ENCODE results near the gene ADCK2. TPM values are rescaled to one million over a fixed set of nuclear protein-coding genes. Genes with fewer than 3 reads are reported as not detected.

ADCK2 gene
- total and polyA plus RNA-seq, 10 of the 15 experiments (the other 5 are each of a cell fraction or from before 2014, with no cell fraction given) = 0.52 to 19.4 (median 13.1) TPM

- TF ChIP-seq REST (IDR thresholded peaks at IDR 0.05; ENCODE audit: low read depth, low read length) (no peak), ASH2L (IDR thresholded peaks at IDR 0.05; ENCODE audit: borderline replicate concordance, low read depth) (no peak), CHD2 (IDR thresholded peaks at IDR 0.05; ENCODE audit: borderline replicate concordance, low read depth, low read length) (no peak), PML (IDR thresholded peaks at IDR 0.05; ENCODE audit: low read length) (no peak), SPI1 (IDR thresholded peaks at IDR 0.05; ENCODE audit: borderline replicate concordance, insufficient read depth, low read depth, low read length) (no peak), IKZF1 (conservative IDR thresholded peaks at IDR 0.05) (no peak), ZZZ3 (IDR thresholded peaks at IDR 0.05; ENCODE audit: control insufficient read depth, insufficient read length, low read depth) (no peak)
Measured at GRCh38 chr7:140678816-140679130, 6.0 kb downstream of the ADCK2 start (continued).

GRCh38 chr7:140679186-140679585, 6.4 kb downstream of the ADCK2 start:
- H3K9ac ChIP-seq (ENCODE audit: control insufficient read depth, insufficient read depth, low read length) = no peak overlapping the region
- POLR2A ChIA-PET = interaction anchor here (0.6 kb wide), 1 partner anchor 12 kb away, joined by 3 read pairs; no protein-coding TSS in a partner anchor
- H3K27me3 ChIP-seq (replicated peaks in 1 of 2; ENCODE audit: control insufficient read depth in 2 of 2, insufficient read depth in 2 of 2, low read length in 1 of 2) = no peaks in the 10 kb centered on the region
- CTCF ChIA-PET = no interaction called here
- RAD21 ChIA-PET (ENCODE audit: unreplicated experiment) = no interaction called here
- H3K9me3 ChIP-seq (replicated peaks; ENCODE audit: control insufficient read depth, insufficient read depth, low read length) = no peaks in the 10 kb centered on the region
- SMC1A ChIA-PET (ENCODE audit: uncharacterized antibody, unreplicated experiment) = no interaction called here
- no peak overlapping the region for H3K27ac ChIP-seq (ENCODE audit: control insufficient read depth, insufficient read depth)
- no peaks in the 10 kb centered on the region for H3K79me2 ChIP-seq (ENCODE audit: control insufficient read depth, insufficient read depth, low read length)
- no peak for TF ChIP-seq DPF2 (IDR thresholded peaks at IDR 0.05)
- TF ChIP-seq FOS (IDR thresholded peaks at IDR 0.05; ENCODE audit: borderline replicate concordance, extremely low read depth, insufficient read length) = no peak
- no peak for TF ChIP-seq GABPA (IDR thresholded peaks at IDR 0.05; ENCODE audit: low read depth)
- TF ChIP-seq TBL1XR1 (IDR thresholded peaks at IDR 0.05; ENCODE audit: low read depth, low read length) = no peak
- TF ChIP-seq CUX1 (IDR thresholded peaks at IDR 0.05; ENCODE audit: insufficient replicate concordance, low read depth, low read length) = no peak
- no peak for TF ChIP-seq IRF5 (IDR thresholded peaks at IDR 0.05; ENCODE audit: borderline replicate concordance)
- no peak for TF ChIP-seq EED (IDR thresholded peaks at IDR 0.05; ENCODE audit: low read depth)
- no peak for TF ChIP-seq POLR2A (IDR thresholded peaks at IDR 0.05; ENCODE audit: low read depth, low read length)
- H3K4me1 ChIP-seq (ENCODE audit: control insufficient read depth, insufficient read depth, low read length) = peaks cover 24% of the 10 kb centered on the region
- FAIRE-seq (no peak), DNase-seq (ENCODE audit: low read depth, low spot score) (no peak), ATAC-seq (no peak)
- H3K4me3 ChIP-seq = no peak overlapping the region
- no peaks in the 10 kb centered on the region for H4K20me1 ChIP-seq (ENCODE audit: control insufficient read depth, insufficient read depth)
- WGBS (ENCODE audit: insufficient coverage, insufficient replicate concordance, low lambda C conversion rate, missing lambda C conversion rate) = 97% methylated on average over 9 of the region's 9 CpGs
- H3K4me2 ChIP-seq (ENCODE audit: control insufficient read depth, insufficient read depth) = no peak overlapping the region
- in situ Hi-C loops (cut with MboI) = loop anchor here (10.0 kb wide), 1 partner anchor 336 kb away; the partner anchor contains the start of gene MRPS33
- H2AFZ ChIP-seq (ENCODE audit: control insufficient read depth, low read depth, low read length) = no peak overlapping the region
- BruUV-seq (replicated peaks) = no TSS peak
- intact Hi-C loops (cut with micrococcal nuclease; ENCODE audit: unreplicated experiment) = loop anchor here (5.0 kb wide), 1 partner anchor 243 kb away; the partner anchor contains the start of gene BRAF
- H3K36me3 ChIP-seq (ENCODE audit: control insufficient read depth in 2 of 2, insufficient read depth in 2 of 2, low read length in 1 of 2) = 0 out of 4 replicates have a peak, but pooled peaks cover 0 to 3% of the 10 kb centered on the region in 2 experiments

Data from GM12878 (cell line).